ENCODE results near the gene SLC17A7. TPM values are rescaled to one million over a fixed set of nuclear protein-coding genes. Genes with fewer than 3 reads are reported as not detected.
A peak's percentile ranks its signal among the peaks of the same experiment; 100 is the strongest.
"Not testable (repeated sequence)": the region's sequence is repeated elsewhere in the genome, so short reads cannot be mapped to it uniquely, and the experiment has no call there.

The SLC17A7 gene
- total RNA-seq, 1 donor, result not detected

DNA sequence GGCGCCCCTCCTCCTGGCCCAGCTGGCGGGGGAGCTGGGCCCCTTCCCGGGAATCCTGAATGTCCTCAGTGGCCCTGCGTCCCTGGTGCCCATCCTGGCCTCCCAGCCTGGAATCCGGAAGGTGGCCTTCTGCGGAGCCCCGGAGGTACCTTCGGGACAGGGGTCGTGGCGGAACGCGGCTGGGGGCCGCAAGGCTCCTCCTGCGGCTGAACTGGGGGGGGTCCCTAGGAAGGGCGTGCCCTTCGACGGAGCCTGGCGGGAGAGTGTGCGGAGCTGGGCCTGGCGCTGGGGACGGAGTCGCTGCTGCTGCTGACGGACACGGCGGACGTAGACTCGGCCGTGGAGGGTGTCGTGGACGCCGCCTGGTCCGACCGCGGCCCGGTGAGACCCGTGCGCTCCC lies 20.3 kb upstream of the SLC17A7 start:
- TF ChIP-seq, protein P1, sequence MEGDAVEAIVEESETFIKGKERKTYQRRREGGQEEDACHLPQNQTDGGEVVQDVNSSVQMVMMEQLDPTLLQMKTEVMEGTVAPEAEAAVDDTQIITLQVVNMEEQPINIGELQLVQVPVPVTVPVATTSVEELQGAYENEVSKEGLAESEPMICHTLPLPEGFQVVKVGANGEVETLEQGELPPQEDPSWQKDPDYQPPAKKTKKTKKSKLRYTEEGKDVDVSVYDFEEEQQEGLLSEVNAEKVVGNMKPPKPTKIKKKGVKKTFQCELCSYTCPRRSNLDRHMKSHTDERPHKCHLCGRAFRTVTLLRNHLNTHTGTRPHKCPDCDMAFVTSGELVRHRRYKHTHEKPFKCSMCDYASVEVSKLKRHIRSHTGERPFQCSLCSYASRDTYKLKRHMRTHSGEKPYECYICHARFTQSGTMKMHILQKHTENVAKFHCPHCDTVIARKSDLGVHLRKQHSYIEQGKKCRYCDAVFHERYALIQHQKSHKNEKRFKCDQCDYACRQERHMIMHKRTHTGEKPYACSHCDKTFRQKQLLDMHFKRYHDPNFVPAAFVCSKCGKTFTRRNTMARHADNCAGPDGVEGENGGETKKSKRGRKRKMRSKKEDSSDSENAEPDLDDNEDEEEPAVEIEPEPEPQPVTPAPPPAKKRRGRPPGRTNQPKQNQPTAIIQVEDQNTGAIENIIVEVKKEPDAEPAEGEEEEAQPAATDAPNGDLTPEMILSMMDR (IDR thresholded peaks at IDR 0.05; ENCODE audit: insufficient read depth, low read length), result no peak
- H3K4me3 ChIP-seq (ENCODE audit: low read depth, low read length), result no peak overlapping the region
- no peak for DNase-seq (ENCODE audit: low read depth)

DNA sequence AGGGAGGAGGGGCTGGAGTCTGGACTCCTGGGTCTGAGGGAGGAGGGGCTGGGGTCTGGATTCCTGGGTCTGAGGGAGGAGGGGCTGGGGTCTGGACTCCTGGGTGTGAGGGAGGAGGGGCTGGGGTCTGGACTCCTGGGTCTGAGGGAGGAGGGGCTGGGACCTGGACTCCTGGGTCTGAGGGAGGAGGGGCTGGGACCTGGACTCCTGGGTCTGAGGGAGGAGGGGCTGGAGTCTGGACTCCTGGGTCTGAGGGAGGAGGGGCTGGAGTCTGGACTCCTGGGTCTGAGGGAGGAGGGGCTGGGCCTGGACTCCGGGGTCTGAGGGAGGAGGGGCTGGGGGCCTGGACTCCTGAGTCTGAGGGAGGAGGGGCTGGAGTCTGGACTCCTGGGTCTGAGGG lies 19.8 kb upstream of the SLC17A7 start:
- H3K4me3 ChIP-seq (ENCODE audit: low read depth, low read length); DNase-seq (ENCODE audit: low read depth): not testable (repeated sequence)

DNA sequence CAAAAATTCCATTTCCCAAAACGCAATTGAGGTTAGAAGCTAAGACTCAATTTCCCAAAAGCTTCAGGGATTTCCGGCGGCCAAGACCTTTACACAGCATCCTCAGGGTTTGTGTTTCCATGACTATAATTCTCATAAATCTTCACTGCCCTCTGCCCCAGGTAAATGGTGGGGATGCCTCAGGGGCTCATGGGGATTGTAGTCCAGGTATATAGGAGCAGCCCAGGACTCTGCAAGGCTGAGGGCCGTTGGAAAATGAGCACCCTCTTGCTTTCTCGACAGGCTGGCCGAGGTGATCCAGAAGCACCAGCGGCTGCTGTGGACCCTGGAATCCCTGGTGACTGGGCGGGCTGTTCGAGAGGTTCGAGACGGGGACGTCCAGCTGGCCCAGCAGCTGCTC lies 18.1 kb upstream of the SLC17A7 start:
- TF ChIP-seq, protein P1 (IDR thresholded peaks at IDR 0.05; ENCODE audit: insufficient read depth, low read length), result no peak
- no peak for DNase-seq (ENCODE audit: low read depth)
- H3K4me3 ChIP-seq (ENCODE audit: low read depth, low read length), result no peak overlapping the region

DNA sequence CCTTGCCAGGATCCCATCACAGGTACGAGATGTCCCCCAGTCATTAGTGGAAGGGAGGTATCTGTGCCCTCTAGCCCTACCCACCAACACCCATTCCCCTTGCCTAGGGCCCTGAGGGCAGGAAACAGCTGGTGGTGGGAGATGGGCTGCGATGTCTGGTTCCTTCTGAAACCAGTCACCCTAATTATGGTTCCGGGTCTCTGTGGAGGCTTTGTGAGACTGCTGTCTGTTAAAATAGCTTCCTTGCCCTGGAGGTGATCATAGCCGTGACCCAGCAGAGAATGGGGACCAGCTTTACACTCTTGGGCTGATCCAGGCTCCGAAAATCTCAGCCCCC lies 17.2 kb upstream of the SLC17A7 start:
- no peak for DNase-seq (ENCODE audit: low read depth)
- H3K4me3 ChIP-seq (ENCODE audit: low read depth, low read length), result no peak overlapping the region
- TF ChIP-seq, protein P1 (IDR thresholded peaks at IDR 0.05; ENCODE audit: insufficient read depth, low read length), result no peak

DNA sequence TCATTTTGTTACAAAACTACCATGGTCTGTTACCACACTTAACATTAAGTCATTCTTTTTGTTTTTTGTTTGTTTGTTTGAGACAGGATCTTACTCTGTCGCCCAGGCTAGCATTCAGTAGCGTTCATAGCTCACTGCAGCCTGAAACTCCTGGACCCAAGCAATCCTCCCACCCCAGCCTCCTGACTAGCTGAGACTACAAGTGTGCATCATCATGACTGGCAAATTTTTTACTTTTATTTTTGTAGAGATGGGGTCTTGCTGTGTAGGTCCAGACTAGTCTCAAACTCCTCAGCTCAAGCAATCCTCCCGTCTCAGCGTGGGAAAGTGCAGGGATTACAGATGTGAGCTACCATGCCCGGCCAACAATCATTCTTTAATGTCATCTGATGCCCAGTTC lies 15.0 kb upstream of the SLC17A7 start:
- H3K4me3 ChIP-seq (ENCODE audit: low read depth, low read length), result no peak overlapping the region
- TF ChIP-seq, protein P1 (IDR thresholded peaks at IDR 0.05; ENCODE audit: insufficient read depth, low read length), result no peak
- DNase-seq (ENCODE audit: low read depth), result no peak

DNA sequence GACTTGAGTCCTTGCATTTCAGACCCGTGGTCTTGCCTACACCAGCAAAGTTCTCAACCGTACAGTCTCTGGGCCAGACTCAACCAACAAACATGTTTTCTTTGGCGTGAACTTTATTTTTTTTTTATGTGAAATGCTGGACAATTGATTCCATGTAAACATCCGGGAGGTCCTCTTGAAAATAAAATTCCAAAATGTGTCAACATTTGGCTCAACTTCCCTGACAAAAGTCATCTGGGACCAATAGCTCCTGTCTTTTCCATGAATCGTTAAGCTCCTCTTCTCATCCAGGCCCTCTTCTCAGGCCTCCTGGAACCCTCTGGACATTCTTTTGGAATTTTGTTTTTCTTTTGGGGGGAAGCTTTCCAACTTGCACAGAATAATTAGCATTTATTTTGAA lies 14.4 kb upstream of the SLC17A7 start:
- TF ChIP-seq, protein P1 (IDR thresholded peaks at IDR 0.05; ENCODE audit: insufficient read depth, low read length), result no peak
- no peak overlapping the region for H3K4me3 ChIP-seq (ENCODE audit: low read depth, low read length)
- DNase-seq (ENCODE audit: low read depth), result no peak

DNA sequence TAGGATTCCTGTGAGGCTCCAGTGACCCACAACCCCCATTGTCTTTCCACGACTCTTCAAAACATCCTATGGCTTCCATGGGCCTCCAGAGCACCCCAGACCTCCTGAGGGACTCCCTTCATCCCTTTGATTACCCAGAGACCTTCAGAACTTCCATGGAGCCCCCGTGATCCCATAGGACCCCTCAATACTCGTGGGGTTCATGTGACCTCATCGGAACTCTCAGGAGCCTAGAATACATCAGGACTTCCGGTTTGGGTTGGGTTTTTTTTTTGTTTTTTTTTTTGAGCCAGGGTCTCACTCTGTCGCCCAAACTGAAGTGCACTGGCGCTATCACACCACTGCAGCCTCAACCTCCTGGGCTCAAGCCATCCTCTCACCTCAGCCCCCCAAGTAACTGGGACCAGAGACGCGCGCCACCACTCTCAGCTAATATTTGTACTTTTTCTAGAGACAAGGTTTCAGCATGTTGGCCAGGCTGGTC lies 12.5 kb upstream of the SLC17A7 start:
- H3K4me3 ChIP-seq (ENCODE audit: low read depth, low read length), result peak overlapping the region; percentile 83
- TF ChIP-seq, protein P1 (IDR thresholded peaks at IDR 0.05; ENCODE audit: insufficient read depth, low read length), result no peak
- no peak for DNase-seq (ENCODE audit: low read depth)
